Coronary artery (tissue), 2 donors: ENCODE data around the gene UBE2E2.

Source experiments
- DNase-seq: peaks from one replicate; pipeline ENCODE4 v3.0.0-alpha.2; 2017; ENCODE audit warnings: low spot score
- H3K27ac ChIP-seq, 2 donors: fragments of 200-600 bp; sonication (generic); one replicate each; pipeline ENCODE4 v1.5.1; 2016 to 2019
- H3K4me3 ChIP-seq: fragments of 200-600 bp; sonication (generic); 2 replicates; pipeline ENCODE4 v1.5.1; 2016; ENCODE audit warnings: mild to moderate bottlenecking, moderate library complexity
- CTCF ChIP-seq: fragments of 200-600 bp; sonication (generic); IDR thresholded peaks from one replicate; pipeline ENCODE4 v1.5.1; 2019; ENCODE audit warnings: antibody characterized with exemption

UBE2E2 gene

GRCh38 chr3:23316924-23317323, 113.8 kb downstream of the UBE2E2 start:
- no peak for TF ChIP-seq CTCF
- no peak overlapping the region for H3K4me3 ChIP-seq
- H3K27ac ChIP-seq = no peak overlapping the region
- no peak for DNase-seq

- no peak for TF ChIP-seq CTCF
- Histone ChIP-seq H3K27ac (no peak overlapping the region), H3K4me3 (no peak overlapping the region)
- DNase-seq = no peak
Observed at GRCh38 chr3:23319366-23320312, 116.5 kb downstream of the UBE2E2 start.

- Histone ChIP-seq H3K4me3 (no peak overlapping the region), H3K27ac (no peak overlapping the region)
- TF ChIP-seq CTCF = no peak
- DNase-seq = no peak
Observed at GRCh38 chr3:23320586-23321570, 117.8 kb downstream of the UBE2E2 start.

- Histone ChIP-seq H3K27ac (no peak overlapping the region), H3K4me3 (no peak overlapping the region)
- no peak for DNase-seq
- TF ChIP-seq CTCF = no peak
Observed at GRCh38 chr3:23324745-23325144, 121.6 kb downstream of the UBE2E2 start.

- Histone ChIP-seq H3K27ac (no peak overlapping the region), H3K4me3 (no peak overlapping the region)
- no peak for DNase-seq
- TF ChIP-seq CTCF = no peak
Observed at GRCh38 chr3:23325466-23326065, 122.4 kb downstream of the UBE2E2 start.

GRCh38 chr3:23329471-23330105, 126.5 kb downstream of the UBE2E2 start:
- TF ChIP-seq CTCF = no peak
- Histone ChIP-seq H3K4me3 (no peak overlapping the region), H3K27ac (no peak overlapping the region)
- no peak for DNase-seq
